Karpas-422 (cell line): ENCODE measurements around the gene MORN2. TPM values are rescaled to one million over a fixed set of nuclear protein-coding genes. Genes with fewer than 3 reads are reported as not detected.

Experiments
- DNase-seq: peaks from one replicate; pipeline ENCODE4 v3.0.0-alpha.2; 2015
- H2AFZ ChIP-seq: fragments of 200-600 bp; sonication (generic); 2 replicates; pipeline ENCODE4 v1.6.1; 2014; ENCODE audit warnings: antibody characterized with exemption, low read length, mixed read lengths
- H3K27ac ChIP-seq: fragments of 200-600 bp; sonication (generic); 2 replicates; pipeline ENCODE4 v1.5.1; 2014; ENCODE audit warnings: mild to moderate bottlenecking, low read length, moderate library complexity
- H3K27me3 ChIP-seq: fragments of 200-600 bp; sonication (generic); 2 replicates; pipeline ENCODE4 v1.6.1; 2014; ENCODE audit warnings: low read length, mixed read lengths
- H3K36me3 ChIP-seq: fragments of 200-600 bp; sonication (generic); 2 replicates; pipeline ENCODE4 v1.6.1; 2014; ENCODE audit warnings: low read length, mixed read lengths; ENCODE audit not compliant: insufficient read depth
- H3K4me1 ChIP-seq: fragments of 200-600 bp; sonication (generic); 2 replicates; pipeline ENCODE4 v1.6.1; 2014; ENCODE audit warnings: mild to moderate bottlenecking, low read length, mixed read lengths
- H3K4me2 ChIP-seq: fragments of 200-600 bp; sonication (generic); 2 replicates; pipeline ENCODE4 v1.6.1; 2014; ENCODE audit warnings: low read length, low read depth, mild to moderate bottlenecking; ENCODE audit not compliant: poor library complexity, severe bottlenecking
- H3K4me3 ChIP-seq: fragments of 200-600 bp; sonication (generic); 2 replicates; pipeline ENCODE4 v1.5.1; 2014; ENCODE audit warnings: mild to moderate bottlenecking, antibody characterized with exemption, low read length, mixed read lengths
- H3K79me2 ChIP-seq: fragments of 200-600 bp; sonication (generic); 2 replicates; pipeline ENCODE4 v1.6.1; 2014; ENCODE audit warnings: mild to moderate bottlenecking, low read length, mixed read lengths
- H3K9ac ChIP-seq: fragments of 200-600 bp; sonication (generic); 2 replicates; pipeline ENCODE4 v1.6.0; 2014; ENCODE audit warnings: low read length
- H3K9me2 ChIP-seq: fragments of 200-600 bp; sonication (generic), shearing (Covaris generic); replicated peaks from 2 replicates; pipeline ENCODE4 v1.6.0; 2014; ENCODE audit warnings: mild to moderate bottlenecking, low read length, moderate library complexity; ENCODE audit not compliant: insufficient read depth
- H3K9me3 ChIP-seq: fragments of 300-700, 200-600 bp; sonication (generic); 2 replicates; pipeline ENCODE4 v1.6.1; 2014; ENCODE audit warnings: low read length, mixed read lengths
- H4K20me1 ChIP-seq: fragments of 200-600 bp; sonication (generic); 2 replicates; pipeline ENCODE4 v1.6.1; 2014; ENCODE audit warnings: mild to moderate bottlenecking, antibody characterized with exemption, low read length, low read depth; ENCODE audit not compliant: insufficient read depth
- small RNA-seq: library from RNA; depleted of rRNA; stranded (forward); fragments of <200 nt; gene quantifications from one replicate; pipeline ENCODE3, GENCODE V24; 2014
- total RNA-seq: library from RNA; depleted of rRNA; stranded (reverse); fragments of >200 nt; shearing (Covaris generic); gene quantifications from 2 replicates; pipeline ENCODE4 v1.2.3, GENCODE V29; 2014; ENCODE audit warnings: low replicate concordance; rRNA removed

The MORN2 gene
- total RNA-seq, 1 experiment from 2014 or later, result 16.7 TPM

GRCh38 chr2:38922902-38923301, 47.1 kb downstream of the MORN2 start:
- Histone ChIP-seq H3K79me2 (no peaks in the 10 kb centered on the region), H3K36me3 (no peaks in the 10 kb centered on the region), H3K9ac (no peak overlapping the region), H3K27ac (no peak overlapping the region), H4K20me1 (no peaks in the 10 kb centered on the region), H3K4me2 (no peak overlapping the region), H3K9me3 (no peaks in the 10 kb centered on the region), H3K27me3 (no peaks in the 10 kb centered on the region), H3K4me3 (no peak overlapping the region), H2AFZ (no peak overlapping the region), H3K4me1 (no peaks in the 10 kb centered on the region), H3K9me2 (no peaks in the 10 kb centered on the region)
- no peak for DNase-seq

- H3K4me3 ChIP-seq, result no peak overlapping the region
- H3K9ac ChIP-seq, result no peak overlapping the region
- no peak overlapping the region for H3K27ac ChIP-seq
- H3K79me2 ChIP-seq, result no peaks in the 10 kb centered on the region
- H3K9me2 ChIP-seq, result no peaks in the 10 kb centered on the region
- H3K4me1 ChIP-seq, result no peaks in the 10 kb centered on the region
- DNase-seq, result no peak
- no peak overlapping the region for H3K4me2 ChIP-seq
- H2AFZ ChIP-seq, result no peak overlapping the region
- no peaks in the 10 kb centered on the region for H3K27me3 ChIP-seq
- H3K36me3 ChIP-seq, result no peaks in the 10 kb centered on the region
- no peaks in the 10 kb centered on the region for H3K9me3 ChIP-seq
- H4K20me1 ChIP-seq, result no peaks in the 10 kb centered on the region
Measured at GRCh38 chr2:38925982-38926381, 50.2 kb downstream of the MORN2 start.

GRCh38 chr2:38930600-38930999, 54.8 kb downstream of the MORN2 start:
- H3K9me2 ChIP-seq, result no peaks in the 10 kb centered on the region
- no peak for DNase-seq
- H3K9me3 ChIP-seq, result no peaks in the 10 kb centered on the region
- H3K9ac ChIP-seq, result no peak overlapping the region
- H3K27me3 ChIP-seq, result no peaks in the 10 kb centered on the region
- no peak overlapping the region for H2AFZ ChIP-seq
- H4K20me1 ChIP-seq, result no peaks in the 10 kb centered on the region
- no peak overlapping the region for H3K4me2 ChIP-seq
- peaks cover 5% of the 10 kb centered on the region for H3K4me1 ChIP-seq
- no peaks in the 10 kb centered on the region for H3K79me2 ChIP-seq
- H3K27ac ChIP-seq, result no peak overlapping the region
- no peak overlapping the region for H3K4me3 ChIP-seq
- H3K36me3 ChIP-seq, result no peaks in the 10 kb centered on the region

Small RNAs within 50 kb of the gene (small RNA-seq; reads per million reads assigned to genes)
- gene RNU6-851P, result not detected

Other genes with a start within 250 kb of the MORN2 start
- 11.7 and 11.9 TPM in 2 replicates for gene GALM, start 209.9 kb upstream of the MORN2 start, total RNA-seq
- gene SRSF7, start 124.6 kb upstream of the MORN2 start, total RNA-seq, result 154 and 176 TPM in 2 replicates
- 16.2 and 20.1 TPM in 2 replicates for gene GEMIN6, start 97.8 kb upstream of the MORN2 start, total RNA-seq
- gene DHX57, start within 50 bp of the MORN2 start, total RNA-seq, result 21.4 and 36.9 TPM in 2 replicates
- gene ARHGEF33, start 13.9 kb downstream of the MORN2 start, total RNA-seq, result 0.18 TPM in 1 of 2 replicates, not detected in the other
- 34.6 and 91.7 TPM in 2 replicates for gene SOS1, start 245.1 kb downstream of the MORN2 start, total RNA-seq